Stimulated activated memory B cell treated with anti-CD40 and anti-IgM and Interleukin-4, amounts not matched to agents 10 μg/mL and 1 μg/mL and 100 μg/mL, for 72 hours (primary cell): ENCODE results near the gene NLRP1.
"Not testable (repeated sequence)": the region's sequence is repeated elsewhere in the genome, so short reads cannot be mapped to it uniquely, and the experiment has no call there.

ENCODE experiments used
- ATAC-seq: fragments of 150-1000 bp; cut with Tn5 transposase; 2 replicates; pipeline ENCODE4 v1.10.0; 2021
- H3K27ac Mint-ChIP-seq: one replicate; pipeline ENCODE4 v1.8.0; 2022; ENCODE audit warnings: mild to moderate bottlenecking, mixed read lengths
- H3K27me3 Mint-ChIP-seq: one replicate; pipeline ENCODE4 v1.8.0; 2022; ENCODE audit warnings: mixed read lengths
- H3K36me3 Mint-ChIP-seq: one replicate; pipeline ENCODE4 v1.8.0; 2022; ENCODE audit warnings: mixed read lengths
- H3K4me1 Mint-ChIP-seq: one replicate; pipeline ENCODE4 v1.8.0; 2022; ENCODE audit warnings: mixed read lengths
- H3K4me3 Mint-ChIP-seq: one replicate; pipeline ENCODE4 v1.8.0; 2022; ENCODE audit warnings: mild to moderate bottlenecking, moderate library complexity, mixed read lengths
- H3K9me3 Mint-ChIP-seq: one replicate; pipeline ENCODE4 v1.8.0; 2022; ENCODE audit warnings: mixed read lengths

The NLRP1 gene

DNA sequence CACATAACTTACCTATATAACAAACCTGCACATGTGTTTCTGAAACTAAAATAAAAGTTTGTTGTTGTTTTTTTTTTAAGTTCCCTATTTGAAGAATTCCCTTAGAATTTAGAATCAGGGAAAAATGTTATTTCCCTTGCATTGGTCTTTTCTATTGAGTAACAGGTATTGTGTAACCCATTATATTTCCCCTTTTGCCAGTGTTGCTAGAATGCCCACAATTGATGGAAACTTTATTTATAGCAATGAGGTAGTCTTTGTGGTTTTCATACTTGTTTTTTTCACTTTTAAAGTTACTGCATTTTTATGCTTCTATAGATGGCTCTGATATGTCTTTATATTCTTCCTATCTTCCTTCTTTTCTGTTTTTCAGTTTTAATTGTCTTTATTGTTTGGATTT is 3.9 kb downstream of the NLRP1 start:
- Mint-ChIP-seq H3K27me3 (no peaks in the 10 kb centered on the region), H3K4me3 (no peak overlapping the region), H3K27ac (peak overlapping the region; percentile 95), H3K4me1 (peaks cover 76% of the 10 kb centered on the region), H3K36me3 (peaks cover 70% of the 10 kb centered on the region), H3K9me3 (no peaks in the 10 kb centered on the region)
- no peak for ATAC-seq

- H3K27ac Mint-ChIP-seq, ATAC-seq, H3K27me3 Mint-ChIP-seq, H3K4me3 Mint-ChIP-seq, H3K9me3 Mint-ChIP-seq: not testable (repeated sequence)
- H3K36me3 Mint-ChIP-seq: peaks cover 84% of the 10 kb centered on the region
- H3K4me1 Mint-ChIP-seq: peaks cover 77% of the 10 kb centered on the region
Measured at GRCh38 chr17:5578768-5579167, 5.5 kb downstream of the NLRP1 start.

DNA sequence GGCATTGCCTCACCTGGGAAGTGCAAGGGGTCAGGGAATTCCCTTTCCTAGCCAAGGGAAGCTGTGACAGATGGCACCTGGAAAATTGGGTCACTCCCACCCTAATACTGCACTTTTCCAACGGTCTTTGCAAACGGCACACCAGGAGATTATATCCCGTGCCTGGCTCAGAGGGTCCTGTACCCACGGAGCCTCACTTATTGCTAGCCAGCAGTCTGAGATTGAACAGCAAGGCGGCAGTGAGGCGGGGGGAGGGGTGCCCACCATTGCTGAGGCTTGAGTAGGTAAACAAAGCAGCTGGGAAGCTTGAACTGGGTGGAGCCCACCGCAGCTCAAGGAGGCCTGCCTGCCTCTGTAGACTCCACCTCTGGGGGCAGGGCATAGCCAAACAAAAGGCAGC is 11.3 kb downstream of the NLRP1 start:
- H3K9me3 Mint-ChIP-seq, H3K27me3 Mint-ChIP-seq, H3K4me3 Mint-ChIP-seq, ATAC-seq, H3K27ac Mint-ChIP-seq: not testable (repeated sequence)
- H3K4me1 Mint-ChIP-seq: peaks cover 57% of the 10 kb centered on the region
- H3K36me3 Mint-ChIP-seq: peaks cover 94% of the 10 kb centered on the region

DNA sequence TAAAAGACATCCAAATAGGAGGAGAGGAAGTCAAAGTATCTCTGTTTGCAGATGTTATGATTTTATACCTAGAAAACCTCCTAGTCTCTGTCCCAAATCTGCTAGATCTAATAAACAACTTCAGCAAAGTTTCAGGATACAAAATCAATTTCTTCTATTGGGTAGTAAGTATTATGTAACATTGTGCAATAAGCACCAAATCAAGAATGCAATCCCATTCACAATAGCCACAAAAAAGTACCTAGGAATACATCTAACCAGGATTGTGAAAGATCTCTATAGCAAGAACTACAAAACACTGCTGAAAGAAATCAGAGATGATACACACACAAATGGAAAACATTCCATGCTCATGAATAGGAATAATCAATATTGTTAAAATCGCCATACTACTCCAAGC is 13.0 kb downstream of the NLRP1 start:
- H3K9me3 Mint-ChIP-seq: peaks cover 2% of the 10 kb centered on the region
- H3K27me3 Mint-ChIP-seq: no peaks in the 10 kb centered on the region
- H3K4me3 Mint-ChIP-seq: no peak overlapping the region
- ATAC-seq: no peak
- H3K36me3 Mint-ChIP-seq: peaks cover 92% of the 10 kb centered on the region
- H3K4me1 Mint-ChIP-seq: peaks cover 45% of the 10 kb centered on the region
- no peak overlapping the region for H3K27ac Mint-ChIP-seq

GRCh38 chr17:5565808-5566207 is 18.5 kb downstream of the NLRP1 start:
- Mint-ChIP-seq H3K9me3 (no peaks in the 10 kb centered on the region), H3K27me3 (no peaks in the 10 kb centered on the region), H3K36me3 (peaks cover 73% of the 10 kb centered on the region), H3K4me3 (no peak overlapping the region), H3K27ac (no peak overlapping the region), H3K4me1 (peaks cover 30% of the 10 kb centered on the region)
- no peak for ATAC-seq

DNA sequence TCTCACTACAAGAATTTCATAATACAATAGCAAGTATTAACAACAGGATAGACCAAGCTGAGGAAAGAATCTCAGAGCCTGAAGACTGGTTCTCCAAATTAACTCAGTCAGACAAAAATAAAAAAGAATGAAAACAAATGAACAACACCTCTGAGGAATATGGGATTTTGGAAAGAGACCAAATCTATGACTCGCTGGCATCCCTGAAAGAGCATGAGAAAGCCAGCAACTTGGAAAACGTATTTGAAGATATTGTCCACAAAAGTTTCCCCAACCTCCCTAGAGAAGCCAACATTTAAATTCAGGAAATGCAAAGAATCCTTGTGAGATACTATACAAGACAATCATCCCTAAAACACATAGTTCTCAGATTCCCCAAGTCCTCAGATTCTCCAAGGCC is 20.9 kb downstream of the NLRP1 start:
- Mint-ChIP-seq H3K36me3 (peaks cover 70% of the 10 kb centered on the region), H3K4me1 (peaks cover 11% of the 10 kb centered on the region), H3K9me3 (no peaks in the 10 kb centered on the region), H3K27ac (no peak overlapping the region), H3K27me3 (no peaks in the 10 kb centered on the region), H3K4me3 (no peak overlapping the region)
- no peak for ATAC-seq

GRCh38 chr17:5562661-5563360 is 21.5 kb downstream of the NLRP1 start:
- no peak overlapping the region for H3K4me3 Mint-ChIP-seq
- peaks cover 12% of the 10 kb centered on the region for H3K4me1 Mint-ChIP-seq
- H3K36me3 Mint-ChIP-seq: peaks cover 70% of the 10 kb centered on the region
- no peak for ATAC-seq
- H3K27ac Mint-ChIP-seq: no peak overlapping the region
- H3K9me3 Mint-ChIP-seq: no peaks in the 10 kb centered on the region
- no peaks in the 10 kb centered on the region for H3K27me3 Mint-ChIP-seq

- Mint-ChIP-seq H3K9me3 (no peaks in the 10 kb centered on the region), H3K27ac (no peak overlapping the region), H3K4me3 (no peak overlapping the region), H3K36me3 (peaks cover 72% of the 10 kb centered on the region), H3K27me3 (no peaks in the 10 kb centered on the region), H3K4me1 (peaks cover 17% of the 10 kb centered on the region)
- ATAC-seq: no peak
Measured at GRCh38 chr17:5561736-5562571, 22.4 kb downstream of the NLRP1 start.

DNA sequence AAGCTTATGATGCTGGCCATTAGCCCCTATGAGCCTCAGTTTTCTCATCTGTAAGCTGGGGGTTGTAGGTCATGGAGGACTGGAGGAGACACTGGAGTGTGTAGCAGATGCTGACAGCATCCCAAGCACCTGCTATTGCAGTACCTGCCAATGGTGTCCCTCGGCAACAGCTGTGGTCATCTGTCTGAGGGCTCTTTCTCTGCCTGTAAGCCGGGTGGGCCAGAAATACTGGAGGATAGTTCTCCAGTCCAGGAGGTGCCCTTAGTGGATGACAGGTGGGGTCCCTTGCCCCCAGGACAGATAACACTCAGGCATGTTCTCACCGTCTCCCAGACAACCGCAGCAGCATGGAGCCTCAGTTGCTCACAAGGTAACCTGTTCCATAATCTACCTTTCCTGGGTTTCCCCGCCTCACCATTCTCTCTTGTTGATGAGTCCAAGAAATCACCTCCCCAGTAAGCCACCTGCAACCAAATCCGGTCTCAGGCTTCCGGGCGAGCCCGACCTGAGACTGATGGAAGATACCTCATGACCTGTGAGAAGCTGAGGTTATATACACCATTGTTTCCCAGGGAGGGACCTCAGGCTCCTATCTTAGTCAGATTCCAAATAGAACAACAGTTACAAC is 23.8 kb downstream of the NLRP1 start:
- H3K4me3 Mint-ChIP-seq: no peak overlapping the region
- H3K27ac Mint-ChIP-seq: no peak overlapping the region
- peaks cover 17% of the 10 kb centered on the region for H3K4me1 Mint-ChIP-seq
- H3K36me3 Mint-ChIP-seq: peaks cover 62% of the 10 kb centered on the region
- H3K9me3 Mint-ChIP-seq: no peaks in the 10 kb centered on the region
- H3K27me3 Mint-ChIP-seq: no peaks in the 10 kb centered on the region
- no peak for ATAC-seq

- Mint-ChIP-seq H3K9me3 (no peaks in the 10 kb centered on the region), H3K27me3 (no peaks in the 10 kb centered on the region), H3K36me3 (peaks cover 64% of the 10 kb centered on the region), H3K4me3 (no peak overlapping the region), H3K4me1 (peaks cover 17% of the 10 kb centered on the region), H3K27ac (no peak overlapping the region)
- no peak for ATAC-seq
Measured at GRCh38 chr17:5558815-5559785, 25.2 kb downstream of the NLRP1 start.

- no peaks in the 10 kb centered on the region for H3K27me3 Mint-ChIP-seq
- no peaks in the 10 kb centered on the region for H3K9me3 Mint-ChIP-seq
- H3K27ac Mint-ChIP-seq: no peak overlapping the region
- ATAC-seq: no peak
- H3K4me1 Mint-ChIP-seq: peaks cover 10% of the 10 kb centered on the region
- H3K36me3 Mint-ChIP-seq: peaks cover 68% of the 10 kb centered on the region
- H3K4me3 Mint-ChIP-seq: no peak overlapping the region
Measured at GRCh38 chr17:5557990-5558389, 26.3 kb downstream of the NLRP1 start.

GRCh38 chr17:5557485-5557884 is 26.8 kb downstream of the NLRP1 start:
- peaks cover 69% of the 10 kb centered on the region for H3K36me3 Mint-ChIP-seq
- no peaks in the 10 kb centered on the region for H3K9me3 Mint-ChIP-seq
- no peak overlapping the region for H3K4me3 Mint-ChIP-seq
- H3K27ac Mint-ChIP-seq: no peak overlapping the region
- no peaks in the 10 kb centered on the region for H3K27me3 Mint-ChIP-seq
- no peak for ATAC-seq
- H3K4me1 Mint-ChIP-seq: peaks cover 6% of the 10 kb centered on the region

DNA sequence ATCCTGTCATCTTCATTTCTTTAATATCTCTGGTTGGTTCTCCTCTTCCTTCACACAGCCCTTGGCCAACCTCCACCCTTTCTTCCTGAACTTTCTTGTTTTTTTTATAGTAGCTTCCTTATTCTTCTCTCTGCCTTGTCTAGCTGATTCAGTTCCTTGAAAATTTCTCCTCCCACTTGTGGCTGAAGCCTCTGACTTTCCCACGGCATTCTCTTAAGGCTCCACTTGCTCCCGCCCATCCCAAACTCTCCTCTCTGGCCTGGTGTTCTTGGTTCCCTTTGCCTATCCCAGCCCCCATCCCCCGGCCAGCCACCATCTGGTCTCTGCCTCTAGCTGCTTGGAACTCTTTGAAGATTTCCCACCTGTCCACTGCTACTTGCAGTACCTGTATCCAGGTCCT is 29.1 kb downstream of the NLRP1 start:
- Mint-ChIP-seq H3K36me3 (peaks cover 76% of the 10 kb centered on the region), H3K4me3 (no peak overlapping the region), H3K27ac (no peak overlapping the region), H3K4me1 (peaks cover 6% of the 10 kb centered on the region), H3K27me3 (no peaks in the 10 kb centered on the region), H3K9me3 (no peaks in the 10 kb centered on the region)
- ATAC-seq: no peak

- peak overlapping the region; percentile 36 for H3K27ac Mint-ChIP-seq
- H3K36me3 Mint-ChIP-seq: peaks cover 66% of the 10 kb centered on the region
- peaks cover 6% of the 10 kb centered on the region for H3K4me1 Mint-ChIP-seq
- no peak for ATAC-seq
- H3K9me3 Mint-ChIP-seq: no peaks in the 10 kb centered on the region
- H3K27me3 Mint-ChIP-seq: no peaks in the 10 kb centered on the region
- no peak overlapping the region for H3K4me3 Mint-ChIP-seq
Measured at GRCh38 chr17:5553479-5553878, 30.8 kb downstream of the NLRP1 start.

- no peak for ATAC-seq
- H3K27ac Mint-ChIP-seq: peak overlapping the region; percentile 36
- peaks cover 5% of the 10 kb centered on the region for H3K4me1 Mint-ChIP-seq
- peaks cover 66% of the 10 kb centered on the region for H3K36me3 Mint-ChIP-seq
- H3K27me3 Mint-ChIP-seq: no peaks in the 10 kb centered on the region
- no peak overlapping the region for H3K4me3 Mint-ChIP-seq
- H3K9me3 Mint-ChIP-seq: no peaks in the 10 kb centered on the region
Measured at GRCh38 chr17:5552841-5553240, 31.5 kb downstream of the NLRP1 start.
